Measurements from ENCODE around the gene PPT2. TPM values are rescaled to one million over a fixed set of nuclear protein-coding genes. Genes with fewer than 3 reads are reported as not detected.
A peak's percentile ranks its signal among the peaks of the same experiment; 100 is the strongest.

PPT2 gene
- total RNA-seq, 1 experiment from 2014 or later, result 38.2 TPM

- CTCF ChIA-PET, result no interaction called here
- POLR2A ChIA-PET (ENCODE audit: unreplicated experiment), result no interaction called here
Observed at GRCh38 chr6:32171234-32171633, 17.3 kb downstream of the PPT2 start.

GRCh38 chr6:32173051-32173727, 19.2 kb downstream of the PPT2 start:
- intact Hi-C loops (cut with micrococcal nuclease; ENCODE audit: unreplicated experiment), result loop anchor here (10.0 kb wide), 1 partner anchor 508 kb away; the partner anchor contains the start of genes C6orf47, CSNK2B, GPANK1 and LY6G5B
- POLR2A ChIA-PET (ENCODE audit: unreplicated experiment), result no interaction called here
- Histone ChIP-seq H3K27ac (no peak overlapping the region), H2AFZ (no peak overlapping the region), H3K79me2 (ENCODE audit: low read depth) (peaks cover 18% of the 10 kb centered on the region), H3K4me1 (replicated peaks; ENCODE audit: insufficient read depth) (peaks cover 24% of the 10 kb centered on the region), H3K9me2 (ENCODE audit: insufficient read depth) (no peaks in the 10 kb centered on the region), H3K4me3 (no peak overlapping the region), H3K9me3 (ENCODE audit: insufficient read depth, low read depth) (no peaks in the 10 kb centered on the region), H3K36me3 (ENCODE audit: low read depth) (no peaks in the 10 kb centered on the region), H4K20me1 (ENCODE audit: insufficient read depth) (no peaks in the 10 kb centered on the region), H3F3A (ENCODE audit: insufficient read depth, low read depth) (peaks cover 23% of the 10 kb centered on the region; the same call in 1 of the 2 replicates), H3K27me3 (ENCODE audit: insufficient read depth, low read depth) (no peaks in the 10 kb centered on the region), H3K4me2 (no peak overlapping the region)
- no peak for DNase-seq
- no TSS peak for BruUV-seq (replicated peaks)
- TF ChIP-seq CTCF (conservative IDR thresholded peaks at IDR 0.05), result no peak
- TF ChIP-seq EZH2 (IDR thresholded peaks at IDR 0.05; ENCODE audit: low read depth), result no peak
- CTCF ChIA-PET, result no interaction called here

More at GRCh38 chr6:32171234-32171633, 17.3 kb downstream of the PPT2 start:
- TF ChIP-seq CTCF (conservative IDR thresholded peaks at IDR 0.05) (no peak), EZH2 (IDR thresholded peaks at IDR 0.05; ENCODE audit: low read depth) (no peak)
- intact Hi-C loops (cut with micrococcal nuclease; ENCODE audit: unreplicated experiment), result loop anchor here (10.0 kb wide), 1 partner anchor 506 kb away; the partner anchor contains the start of genes C6orf47, CSNK2B, GPANK1 and LY6G5B
- Histone ChIP-seq H3K4me3 (no peak overlapping the region), H3K27me3 (ENCODE audit: insufficient read depth, low read depth) (no peaks in the 10 kb centered on the region), H3K79me2 (ENCODE audit: low read depth) (peaks cover 18% of the 10 kb centered on the region), H3F3A (ENCODE audit: insufficient read depth, low read depth) (peaks cover 15% of the 10 kb centered on the region; the same call in 1 of the 2 replicates), H3K27ac (no peak overlapping the region), H3K4me2 (no peak overlapping the region), H3K36me3 (ENCODE audit: low read depth) (no peaks in the 10 kb centered on the region), H2AFZ (no peak overlapping the region), H3K4me1 (replicated peaks; ENCODE audit: insufficient read depth) (peaks cover 17% of the 10 kb centered on the region), H3K9me2 (ENCODE audit: insufficient read depth) (no peaks in the 10 kb centered on the region), H3K9me3 (ENCODE audit: insufficient read depth, low read depth) (no peaks in the 10 kb centered on the region), H4K20me1 (ENCODE audit: insufficient read depth) (no peaks in the 10 kb centered on the region)
- DNase-seq, result no peak
- BruUV-seq (replicated peaks), result no TSS peak

GRCh38 chr6:32174416-32174815, 20.5 kb downstream of the PPT2 start:
- no peaks in the 10 kb centered on the region for H3K27me3 ChIP-seq (ENCODE audit: insufficient read depth, low read depth)
- DNase-seq, result no peak
- ChIA-PET CTCF (no interaction called here), POLR2A (ENCODE audit: unreplicated experiment) (no interaction called here)
- intact Hi-C loops (cut with micrococcal nuclease; ENCODE audit: unreplicated experiment), result loop anchor here (10.0 kb wide), 1 partner anchor 510 kb away; the partner anchor contains the start of genes C6orf47, CSNK2B, GPANK1 and LY6G5B
- TF ChIP-seq EZH2 (IDR thresholded peaks at IDR 0.05; ENCODE audit: low read depth) (no peak), CTCF (conservative IDR thresholded peaks at IDR 0.05) (no peak)
- H2AFZ ChIP-seq, result no peak overlapping the region
- peak overlapping the region; percentile 83 for H3K4me2 ChIP-seq
- no peak overlapping the region for H3K27ac ChIP-seq
- H3F3A ChIP-seq (ENCODE audit: insufficient read depth, low read depth), result peaks cover 17% of the 10 kb centered on the region; the same call in 1 of the 2 replicates
- peaks cover 28% of the 10 kb centered on the region for H3K4me1 ChIP-seq (replicated peaks; ENCODE audit: insufficient read depth)
- BruUV-seq (replicated peaks), result no TSS peak
- H4K20me1 ChIP-seq (ENCODE audit: insufficient read depth), result no peaks in the 10 kb centered on the region
- H3K79me2 ChIP-seq (ENCODE audit: low read depth), result peaks cover 27% of the 10 kb centered on the region
- no peaks in the 10 kb centered on the region for H3K9me3 ChIP-seq (ENCODE audit: insufficient read depth, low read depth)
- no peaks in the 10 kb centered on the region for H3K36me3 ChIP-seq (ENCODE audit: low read depth)
- no peaks in the 10 kb centered on the region for H3K9me2 ChIP-seq (ENCODE audit: insufficient read depth)
- H3K4me3 ChIP-seq, result no peak overlapping the region

Data from PC-9 (cell line).